GM23338 (cell line): Measurements from ENCODE around the gene ALPG. TPM values are rescaled to one million over a fixed set of nuclear protein-coding genes. Genes with fewer than 3 reads are reported as not detected.
"Not testable (repeated sequence)": the region's sequence is repeated elsewhere in the genome, so short reads cannot be mapped to it uniquely, and the experiment has no call there.

ENCODE experiments used
- ATAC-seq: fragments of 200-7000 bp; cut with Tn5 transposase; 3 replicates; pipeline ENCODE4 v1.9.1; 2020
- DNase-seq: peaks from one replicate; pipeline ENCODE4 v3.0.0-alpha.2; 2015; ENCODE audit warnings: low spot score
- H2AFZ ChIP-seq: fragments of 200-600 bp; sonication (generic); 2 replicates; pipeline ENCODE4 v1.8.0; 2016; ENCODE audit warnings: antibody characterized with exemption, mild to moderate bottlenecking, moderate library complexity
- H3F3A ChIP-seq: fragments of 200-600 bp; sonication (generic); replicated peaks from 2 replicates; pipeline ENCODE4 v1.8.0; 2017; ENCODE audit warnings: antibody characterized with exemption, mixed run types, low read depth
- H3K27ac ChIP-seq: fragments of 200-600 bp; sonication (generic); 2 replicates; pipeline ENCODE4 v1.6.1; 2016; ENCODE audit warnings: low read depth
- H3K27me3 ChIP-seq: fragments of 200-600 bp; sonication (generic); 2 replicates; pipeline ENCODE4 v1.8.0; 2016; ENCODE audit warnings: mild to moderate bottlenecking, mixed run types, moderate library complexity; ENCODE audit not compliant: insufficient read depth
- H3K36me3 ChIP-seq: fragments of 200-600 bp; sonication (generic); 2 replicates; pipeline ENCODE4 v1.8.0; 2016; ENCODE audit warnings: mild to moderate bottlenecking; ENCODE audit not compliant: insufficient read depth
- H3K4me1 ChIP-seq: fragments of 200-600 bp; sonication (generic); 2 replicates; pipeline ENCODE4 v1.8.0; 2016; ENCODE audit warnings: mild to moderate bottlenecking, moderate library complexity; ENCODE audit not compliant: insufficient read depth
- H3K4me2 ChIP-seq: fragments of 200-600 bp; sonication (generic); 2 replicates; pipeline ENCODE4 v1.7.1; 2017; ENCODE audit warnings: mixed run types
- H3K4me3 ChIP-seq: fragments of 200-600 bp; sonication (generic); 2 replicates; pipeline ENCODE4 v1.6.1; 2016; ENCODE audit warnings: mixed run types
- H3K79me2 ChIP-seq: fragments of 200-600 bp; sonication (generic); replicated peaks from 2 replicates; pipeline ENCODE4 v1.8.0; 2017; ENCODE audit warnings: mild to moderate bottlenecking; ENCODE audit not compliant: insufficient read depth
- H3K9me2 ChIP-seq: fragments of 200-600 bp; sonication (generic); 2 replicates; pipeline ENCODE4 v1.8.0; 2017; ENCODE audit not compliant: insufficient read depth
- H4K20me1 ChIP-seq: fragments of 200-600 bp; sonication (generic); replicated peaks from 2 replicates; pipeline ENCODE4 v1.8.0; 2017; ENCODE audit warnings: mild to moderate bottlenecking; ENCODE audit not compliant: insufficient read depth
- H3K27ac Mint-ChIP-seq: 2 replicates; pipeline ENCODE4 v1.8.0; 2020; ENCODE audit warnings: inconsistent platforms, mild to moderate bottlenecking, moderate library complexity, mixed read lengths
- H3K27me3 Mint-ChIP-seq: 3 replicates; pipeline ENCODE4 v1.8.0; 2022; ENCODE audit warnings: low read depth, mild to moderate bottlenecking, moderate library complexity, mixed read lengths, inconsistent platforms; ENCODE audit not compliant: insufficient read depth, poor library complexity
- H3K36me3 Mint-ChIP-seq: 3 replicates; pipeline ENCODE4 v1.8.0; 2021; ENCODE audit warnings: low read depth, mild to moderate bottlenecking, inconsistent platforms, moderate library complexity, mixed read lengths
- H3K4me1 Mint-ChIP-seq: 3 replicates; pipeline ENCODE4 v1.8.0; 2020; ENCODE audit warnings: mild to moderate bottlenecking, inconsistent platforms, mixed read lengths
- H3K4me3 Mint-ChIP-seq: 3 replicates; pipeline ENCODE4 v1.8.0; 2021; ENCODE audit warnings: moderate library complexity, mild to moderate bottlenecking, inconsistent platforms, mixed read lengths
- H3K9me3 Mint-ChIP-seq: 3 replicates; pipeline ENCODE4 v1.8.0; 2020; ENCODE audit warnings: moderate library complexity, mild to moderate bottlenecking, inconsistent platforms, mixed read lengths
- CTCF ChIP-seq, 2 experiments: fragments of 200-600 bp in 1 of 2; sonication (generic) in 1 of 2; conservative IDR thresholded peaks; 2 replicates each; pipeline versions ENCODE4 v1.5.1 to v1.6.1; 2016 to 2017; ENCODE audit warnings: antibody characterized with exemption in 2 of 2, low read depth in 2 of 2, mild to moderate bottlenecking in 2 of 2, moderate library complexity in 1 of 2
- EZH2 ChIP-seq: fragments of 200-600 bp; sonication (generic); IDR thresholded peaks from one replicate; pipeline ENCODE4 v1.8.0; 2017; ENCODE audit warnings: antibody characterized with exemption, mild to moderate bottlenecking, low read depth; ENCODE audit not compliant: unreplicated experiment
- EZH2phosphoT487 ChIP-seq: fragments of 200-600 bp; sonication (generic); IDR thresholded peaks from one replicate; pipeline ENCODE4 v1.8.1; 2018; ENCODE audit warnings: antibody characterized with exemption; ENCODE audit not compliant: unreplicated experiment
- JUNB ChIP-seq: IDR thresholded peaks from one replicate; pipeline ENCODE4 v1.6.1; 2016; ENCODE audit warnings: antibody characterized with exemption; ENCODE audit not compliant: unreplicated experiment
- ZNF331 ChIP-seq: fragments of 250-450 bp; sonication (Bioruptor Pico); IDR thresholded peaks from 2 replicates; pipeline ENCODE4 v1.5.0; 2020; ENCODE audit warnings: low read depth, mild to moderate bottlenecking, moderate library complexity
- polyA plus RNA-seq: library from polyadenylated mRNA; unstranded; fragments of >200 nt; fragmentation: Nextera tagmentation; extraction: Ambion mirVana; gene quantifications from 2 replicates; pipeline ENCODE4 v1.2.1, GENCODE V29; 2016
- total RNA-seq: library from RNA; depleted of rRNA; stranded (reverse); fragments of >200 nt; shearing (Covaris generic); gene quantifications from 2 replicates; pipeline ENCODE4 v1.2.3, GENCODE V29; 2014
- TF ChIP-seq, protein P1 (sequence below): IDR thresholded peaks from 2 replicates; pipeline ENCODE4 v1.6.1; 2016; ENCODE audit warnings: antibody characterized with exemption

ALPG gene
- total and polyA plus RNA-seq, 2 experiments from 2014 or later = 0.89 to 2.5 TPM

DNA sequence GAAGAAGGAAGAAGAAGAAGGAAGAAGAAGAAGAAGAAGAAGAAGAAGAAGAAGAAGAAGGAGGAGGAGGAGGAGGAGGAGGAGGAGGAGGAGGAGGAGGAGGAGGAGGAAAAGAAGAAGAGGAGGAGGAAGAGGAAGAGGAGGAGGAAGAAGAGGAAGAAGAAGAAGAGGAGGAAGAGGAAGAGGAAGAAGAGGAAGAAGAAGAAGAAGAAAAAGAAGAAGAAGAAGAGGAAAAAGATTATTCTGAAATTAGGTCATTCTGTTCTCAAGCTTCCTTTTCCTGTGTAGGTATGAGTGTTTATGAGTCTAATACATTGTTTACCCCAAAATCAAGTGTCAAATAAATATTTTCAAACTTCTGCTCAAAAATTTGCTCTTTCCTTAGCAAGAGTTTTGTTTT lies 21.6 kb upstream of the ALPG start:
- not testable (repeated sequence) for H3K4me2 ChIP-seq, H3K36me3 ChIP-seq, H3K9me2 ChIP-seq, H3K27ac Mint-ChIP-seq, H3K27ac ChIP-seq, H4K20me1 ChIP-seq, H2AFZ ChIP-seq, H3K36me3 Mint-ChIP-seq, ATAC-seq, H3K9me3 Mint-ChIP-seq, H3K79me2 ChIP-seq, DNase-seq, H3K4me3 Mint-ChIP-seq, H3F3A ChIP-seq
- H3K27me3 ChIP-seq = peaks cover 83% of the 10 kb centered on the region
- H3K27me3 Mint-ChIP-seq = peaks cover 66% of the 10 kb centered on the region
- H3K4me3 ChIP-seq = 0 out of 2 replicates have a peak overlapping the region, but pooled peaks have one; percentile 76
- peaks cover 19% of the 10 kb centered on the region for H3K4me1 Mint-ChIP-seq
- peaks cover 19% of the 10 kb centered on the region for H3K4me1 ChIP-seq

- no peak overlapping the region for H3K27ac ChIP-seq
- H3K9me3 Mint-ChIP-seq = no peaks in the 10 kb centered on the region
- no peaks in the 10 kb centered on the region for H3K36me3 ChIP-seq
- H3K4me3 Mint-ChIP-seq = peak overlapping the region; percentile 73
- peak overlapping the region; percentile 76 for H3K4me3 ChIP-seq
- H3K4me2 ChIP-seq = peak overlapping the region; percentile 93
- H3F3A ChIP-seq = peaks cover 3% of the 10 kb centered on the region; the same call in 1 of the 2 replicates
- DNase-seq (peak; percentile 72), ATAC-seq (no peak)
- peaks cover 87% of the 10 kb centered on the region for H3K27me3 ChIP-seq
- peak overlapping the region; percentile 81 for H2AFZ ChIP-seq
- peaks cover 19% of the 10 kb centered on the region for H3K4me1 Mint-ChIP-seq
- H3K79me2 ChIP-seq = no peaks in the 10 kb centered on the region
- no peaks in the 10 kb centered on the region for H3K9me2 ChIP-seq
- H4K20me1 ChIP-seq = no peaks in the 10 kb centered on the region
- peaks cover 19% of the 10 kb centered on the region for H3K4me1 ChIP-seq
- no peak for TF ChIP-seq EZH2phosphoT487
- no peak for TF ChIP-seq JUNB
- TF ChIP-seq EZH2 = peak; percentile 64
- TF ChIP-seq CTCF (conservative IDR thresholded peaks at IDR 0.05; ENCODE audit: low read depth in 2 of 2) = 0 out of 4 replicates have a peak, but pooled peaks have one; percentile 12 to 25
- TF ChIP-seq ZNF331 (CRISPR knock-in tag) = no peak
- TF ChIP-seq, protein P1, sequence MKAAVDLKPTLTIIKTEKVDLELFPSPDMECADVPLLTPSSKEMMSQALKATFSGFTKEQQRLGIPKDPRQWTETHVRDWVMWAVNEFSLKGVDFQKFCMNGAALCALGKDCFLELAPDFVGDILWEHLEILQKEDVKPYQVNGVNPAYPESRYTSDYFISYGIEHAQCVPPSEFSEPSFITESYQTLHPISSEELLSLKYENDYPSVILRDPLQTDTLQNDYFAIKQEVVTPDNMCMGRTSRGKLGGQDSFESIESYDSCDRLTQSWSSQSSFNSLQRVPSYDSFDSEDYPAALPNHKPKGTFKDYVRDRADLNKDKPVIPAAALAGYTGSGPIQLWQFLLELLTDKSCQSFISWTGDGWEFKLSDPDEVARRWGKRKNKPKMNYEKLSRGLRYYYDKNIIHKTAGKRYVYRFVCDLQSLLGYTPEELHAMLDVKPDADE = no peak
- no peaks in the 10 kb centered on the region; the same call in 1 of the 3 replicates for H3K36me3 Mint-ChIP-seq
- no peak overlapping the region for H3K27ac Mint-ChIP-seq
- H3K27me3 Mint-ChIP-seq = peaks cover 67% of the 10 kb centered on the region
These were observed 20.8 kb upstream of the ALPG start for GRCh38 chr2:232385660-232386489.
